GF-D8 (cell line): ENCODE measurements around the gene CACNB2.
"Not testable (repeated sequence)": the region's sequence is repeated elsewhere in the genome, so short reads cannot be mapped to it uniquely, and the experiment has no call there.

Experiments
- DNase-seq: peaks from one replicate; lab custom pipeline; 2025; lab: John Stamatoyannopoulos, UW

CACNB2 gene

DNA sequence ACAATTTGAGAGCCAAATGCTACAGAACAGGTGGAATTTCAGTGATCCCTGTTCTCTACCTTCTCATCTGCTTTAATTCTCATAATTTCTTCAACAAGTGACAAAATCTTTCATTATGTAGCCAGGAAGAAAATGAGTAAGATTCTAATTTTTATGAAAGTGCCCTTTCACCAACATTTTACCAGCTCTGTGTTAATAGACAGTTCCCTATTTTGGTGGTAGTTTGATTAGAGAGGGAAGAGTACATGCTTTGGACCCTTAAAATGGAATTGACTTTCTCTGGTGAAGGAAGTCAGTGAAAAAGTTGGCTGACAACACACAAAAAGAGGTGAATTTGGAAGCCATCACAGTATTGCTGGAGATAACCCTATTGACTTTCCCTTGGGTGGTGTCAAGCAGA, 61.7 kb downstream of the CACNB2 start:
- DNase-seq, result no peak

DNA sequence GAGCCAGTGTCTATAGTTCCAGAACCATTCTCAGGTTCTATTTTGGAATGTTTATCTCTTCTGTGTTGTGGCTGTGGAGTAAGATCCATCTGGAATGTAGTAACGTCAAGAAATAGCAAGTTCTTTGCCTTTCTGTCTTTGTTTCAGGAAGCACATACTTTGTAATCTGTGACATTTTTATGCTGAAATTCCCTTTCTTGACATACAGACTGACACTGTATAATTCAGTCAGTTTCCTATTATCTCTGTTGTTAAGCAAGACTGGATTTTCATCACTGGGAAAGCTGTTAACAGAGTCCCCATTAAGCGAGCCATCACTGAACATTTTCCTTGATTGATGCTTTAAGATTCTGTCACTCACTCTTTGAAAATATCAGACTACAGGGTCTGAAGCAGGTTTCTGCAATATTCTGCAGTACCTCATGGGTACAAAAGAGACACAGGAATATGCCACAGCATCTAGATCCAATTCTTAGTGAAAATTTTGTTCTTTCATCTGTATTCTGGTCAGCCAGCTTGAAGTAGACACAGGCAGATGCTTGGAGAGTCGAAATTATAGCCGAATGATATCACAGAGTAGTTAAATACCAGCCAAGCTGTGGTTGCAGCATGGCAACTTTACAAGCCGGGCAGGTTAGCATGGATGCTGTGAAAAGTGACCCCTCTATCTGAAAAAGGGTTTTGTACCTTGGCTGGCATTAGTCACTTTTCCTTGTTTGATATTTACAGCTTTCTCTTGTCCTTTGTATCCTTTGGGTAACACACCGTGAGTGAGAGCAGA, 62.6 kb downstream of the CACNB2 start:
- DNase-seq, result no peak

DNA sequence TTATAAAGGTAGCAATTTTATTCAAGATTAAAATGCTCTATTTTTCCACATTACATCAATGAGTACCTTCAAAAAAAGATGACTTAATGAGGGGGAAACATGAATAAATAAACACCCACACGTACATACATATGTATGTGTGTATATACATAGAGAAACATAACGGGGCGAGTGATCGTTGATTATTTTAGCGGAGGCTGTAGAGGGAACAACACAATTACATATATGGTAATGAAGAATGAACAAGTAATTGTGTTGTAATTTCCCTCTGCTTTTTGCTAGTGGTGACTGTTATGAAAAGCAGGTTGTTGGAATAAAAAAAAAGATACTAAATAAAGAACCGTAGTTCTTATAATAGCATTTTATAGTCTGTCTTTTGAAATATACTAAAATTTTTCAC, 63.2 kb downstream of the CACNB2 start:
- DNase-seq, result no peak

DNA sequence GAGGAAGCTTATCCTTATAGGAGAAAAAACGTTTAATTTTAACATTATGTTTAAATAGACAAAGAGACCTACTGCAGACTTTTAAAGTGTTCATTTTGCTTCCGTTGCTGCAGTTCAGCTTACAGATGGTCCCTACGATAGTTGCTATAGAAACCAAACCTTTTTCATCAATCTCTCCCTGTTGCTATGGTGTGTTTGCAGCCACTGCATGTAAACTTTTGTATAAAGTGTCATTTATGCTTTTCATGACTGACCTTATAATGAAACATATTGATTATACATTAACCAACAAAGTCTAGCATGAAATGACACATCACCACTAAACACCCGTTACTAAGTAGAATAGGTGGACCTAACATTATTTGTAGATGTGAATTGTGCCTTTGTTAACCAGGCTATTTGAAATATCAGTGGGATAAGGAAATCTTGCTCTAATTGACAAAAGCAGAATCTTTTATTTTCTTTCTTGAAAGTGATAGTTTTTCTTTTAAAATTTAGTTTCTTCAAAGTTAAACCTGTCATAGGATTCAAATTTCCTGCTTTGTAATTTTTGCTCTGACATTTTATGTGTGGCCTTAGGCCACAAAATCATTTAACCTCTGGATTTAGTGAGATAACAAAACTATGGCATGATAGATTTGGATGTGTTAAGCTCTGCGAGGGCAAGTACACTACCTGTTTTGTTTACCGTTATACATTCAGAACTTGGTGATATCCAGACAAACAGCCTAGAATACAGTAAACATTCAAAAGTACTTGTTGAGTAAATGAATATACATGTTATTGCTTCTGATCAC, 64.0 kb downstream of the CACNB2 start:
- no peak for DNase-seq

DNA sequence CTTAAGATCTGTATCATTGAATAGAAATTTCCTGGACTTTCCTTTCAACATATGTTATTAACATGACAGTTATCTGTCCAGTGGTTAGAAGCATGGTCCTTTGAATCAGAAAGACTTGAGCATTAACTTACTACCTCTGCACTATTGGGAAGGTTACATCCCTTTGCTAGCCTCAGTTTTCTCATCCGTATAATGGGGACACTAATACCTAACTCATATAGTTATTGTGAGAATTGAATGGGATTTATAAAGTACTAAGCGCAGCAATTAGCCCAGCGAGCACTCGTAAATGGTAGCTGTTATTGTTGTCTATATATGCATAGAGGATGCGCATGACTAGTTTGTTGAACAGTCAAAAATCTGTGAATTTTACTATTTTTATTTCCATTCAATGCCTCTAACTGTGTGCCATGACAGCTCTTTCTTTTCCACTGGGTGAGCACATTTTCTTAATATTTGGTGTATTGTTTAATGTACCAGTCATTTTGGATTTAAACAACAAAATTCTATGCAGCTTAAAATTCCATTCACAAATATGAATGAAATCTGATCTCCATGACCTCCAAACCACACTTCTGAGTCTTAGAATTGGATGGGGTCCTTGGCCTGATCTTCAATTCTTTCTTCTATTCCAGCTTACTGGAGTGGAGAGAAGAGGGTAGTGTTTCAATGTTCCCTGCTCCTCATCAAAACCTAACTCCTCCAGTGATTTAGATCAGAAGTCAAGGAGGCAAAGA, 65.0 kb downstream of the CACNB2 start:
- DNase-seq, result no peak

DNA sequence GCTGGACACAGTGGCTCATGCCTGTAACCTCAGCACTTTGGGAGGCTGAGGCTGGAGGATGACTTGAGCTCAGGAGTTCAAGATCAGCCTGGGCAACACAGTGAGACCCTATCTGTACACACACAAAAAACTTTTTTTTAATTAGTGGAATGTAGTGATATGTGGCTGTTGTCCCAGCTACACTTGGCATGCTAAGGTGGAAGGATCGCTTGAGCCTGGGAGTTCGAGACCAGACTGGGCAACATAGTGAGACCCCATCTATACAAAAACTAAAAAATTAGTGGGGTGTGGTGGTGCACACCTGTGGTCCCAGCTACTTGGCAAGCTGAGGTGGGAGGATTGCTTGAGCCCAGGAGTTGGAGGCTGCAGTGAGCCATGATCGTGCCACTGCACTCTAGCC, 68.0 kb downstream of the CACNB2 start:
- not testable (repeated sequence) for DNase-seq

DNA sequence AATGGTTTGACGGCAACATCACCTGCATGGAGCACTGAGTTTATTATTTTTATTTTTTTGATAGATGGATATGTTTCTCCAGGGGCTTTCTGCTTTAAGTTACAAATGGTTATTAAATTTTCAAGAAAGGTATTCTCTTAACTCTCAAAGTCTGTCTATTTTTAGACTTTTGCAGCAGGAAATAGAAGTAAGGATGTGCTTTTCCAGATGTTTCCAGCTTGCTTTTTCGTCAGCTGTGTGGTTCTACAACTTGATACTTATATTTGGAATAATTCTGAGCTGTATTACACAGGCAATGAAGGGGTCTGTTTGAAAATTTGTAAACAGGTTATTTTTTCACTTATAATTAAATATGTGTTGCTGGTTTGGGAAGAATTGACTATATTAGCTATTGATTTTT, 69.0 kb downstream of the CACNB2 start:
- DNase-seq, result no peak

DNA sequence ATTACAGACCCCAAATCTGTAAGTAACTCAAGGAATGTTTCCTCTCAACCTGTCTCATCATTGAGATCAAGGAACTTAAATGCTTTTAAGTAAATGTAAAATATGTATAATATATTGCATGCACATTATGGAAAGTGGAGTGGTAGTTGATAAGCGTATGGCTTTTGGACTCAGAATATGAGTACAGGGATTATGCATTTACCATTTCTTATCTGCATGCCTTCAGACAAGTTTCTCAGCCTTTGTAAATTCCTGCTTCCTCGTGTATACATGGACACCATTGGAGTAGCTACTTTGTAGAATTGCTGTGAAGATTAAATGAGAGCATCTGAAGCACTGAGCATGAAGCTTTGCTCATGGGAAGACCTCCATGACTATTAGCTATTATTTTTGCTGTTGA, 70.5 kb downstream of the CACNB2 start:
- no peak for DNase-seq

DNA sequence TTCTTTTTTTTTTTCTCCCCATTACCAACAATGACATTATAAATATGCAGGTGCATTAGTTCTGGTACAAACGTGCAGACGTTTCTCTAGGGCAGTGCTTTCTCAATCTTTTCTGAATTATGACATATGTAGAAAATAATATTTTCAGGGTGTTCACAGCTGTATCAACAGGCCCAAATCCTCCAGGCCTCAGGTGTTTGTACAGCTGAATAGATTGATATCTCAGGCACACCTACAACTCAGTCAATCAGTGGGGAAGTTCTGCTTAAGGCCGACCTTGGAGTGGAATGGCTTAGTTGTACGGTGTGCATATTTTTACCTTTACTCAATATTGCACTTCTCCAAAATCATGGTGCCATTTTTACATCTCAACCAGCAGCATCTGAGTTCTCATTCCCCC, 71.6 kb downstream of the CACNB2 start:
- DNase-seq, result no peak

DNA sequence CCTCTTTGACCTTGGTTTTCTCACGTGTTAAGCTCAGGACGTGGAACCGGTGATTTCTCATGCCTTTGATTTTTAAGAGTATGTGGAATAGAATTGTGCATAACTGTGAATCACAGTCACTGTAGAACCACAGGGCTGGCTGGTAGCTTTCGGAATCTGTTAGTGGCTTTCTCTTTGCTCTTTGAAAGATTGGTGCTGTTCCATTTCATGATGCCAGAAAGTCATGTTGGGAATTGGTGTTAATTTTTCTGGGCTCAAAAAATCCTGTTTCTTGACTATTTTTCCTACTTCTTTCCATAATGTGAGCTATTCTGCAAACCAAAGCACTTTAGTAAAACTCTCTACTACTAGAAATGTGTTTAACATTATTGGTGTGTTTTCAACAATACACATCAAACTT, 73.0 kb downstream of the CACNB2 start:
- DNase-seq, result no peak

DNA sequence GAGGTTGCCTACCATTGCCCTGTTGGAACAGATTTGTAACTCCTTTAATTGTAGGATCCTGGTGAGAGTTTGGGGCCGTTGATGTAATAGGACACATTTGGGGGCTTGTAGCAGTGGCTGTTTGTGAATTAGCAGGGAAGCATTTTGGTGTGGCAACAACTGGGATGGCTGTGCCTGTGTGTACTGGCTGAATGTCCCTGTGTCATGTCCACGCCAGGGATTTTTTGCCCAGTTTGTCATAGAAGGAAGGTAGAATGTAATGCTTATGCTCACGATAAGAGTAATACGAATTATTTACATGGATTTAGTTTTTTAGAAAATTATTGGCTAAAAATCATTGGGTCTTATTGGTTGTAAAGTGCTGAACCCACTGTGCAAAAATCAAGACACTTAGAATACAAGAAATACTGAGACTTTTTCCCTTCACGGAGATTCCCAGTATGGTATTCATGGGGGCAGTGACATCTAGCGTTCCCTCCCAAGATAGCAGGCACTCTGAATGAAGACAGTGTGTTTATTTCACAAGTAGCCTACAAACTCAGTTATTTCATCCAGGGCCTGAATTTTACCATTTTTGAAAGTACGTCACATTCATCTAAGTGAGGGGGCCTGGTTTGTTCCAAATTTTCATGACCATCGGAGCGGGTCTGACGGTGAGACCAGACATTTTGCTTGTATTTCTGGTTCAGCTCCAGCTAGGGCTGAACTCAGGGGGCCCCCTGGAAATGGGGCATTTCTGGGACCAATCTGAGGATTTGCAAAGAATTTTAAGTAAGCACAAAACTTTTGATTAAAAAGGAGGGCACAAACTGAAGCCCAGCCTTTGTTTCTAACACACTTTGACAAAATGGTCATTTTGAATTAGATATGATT, 74.7 kb downstream of the CACNB2 start:
- DNase-seq, result no peak

DNA sequence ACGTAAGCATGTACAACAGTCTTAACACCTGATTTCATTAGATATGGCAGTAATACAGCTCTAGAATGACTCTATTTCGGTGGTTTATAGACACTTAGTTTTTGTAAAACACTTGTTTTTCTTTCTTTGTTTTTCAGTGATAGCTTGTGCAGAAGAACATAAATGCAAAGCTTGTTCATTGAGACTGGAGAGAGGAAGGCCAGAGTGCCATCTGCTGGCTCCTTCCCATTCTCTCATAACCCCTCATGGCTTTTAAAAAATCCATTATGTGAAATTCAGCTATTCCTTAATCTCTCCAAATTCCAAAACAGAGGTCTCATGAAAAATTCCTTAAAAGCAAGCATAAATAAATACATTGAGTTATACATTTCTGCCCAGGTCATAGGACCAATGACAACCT, 76.3 kb downstream of the CACNB2 start:
- no peak for DNase-seq

DNA sequence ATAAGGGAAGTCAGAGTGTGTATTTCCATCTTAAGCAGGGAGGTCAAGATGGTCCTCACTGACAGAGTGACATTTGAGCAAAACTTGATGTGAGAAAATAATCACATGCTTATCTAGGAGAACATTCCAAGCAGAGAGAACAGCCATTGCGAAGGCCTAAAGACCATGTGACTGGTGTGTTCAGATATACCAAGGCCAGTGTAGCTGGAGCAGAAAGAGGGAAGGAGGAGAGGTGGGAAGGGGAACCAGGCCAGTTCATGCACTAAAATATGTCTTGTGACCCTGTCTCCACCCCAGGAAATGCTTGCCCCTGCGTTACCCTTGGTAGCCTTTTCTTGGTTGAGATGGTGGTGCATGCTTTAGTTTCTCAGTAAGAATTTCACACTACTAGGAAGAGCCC, 77.4 kb downstream of the CACNB2 start:
- DNase-seq, result no peak

DNA sequence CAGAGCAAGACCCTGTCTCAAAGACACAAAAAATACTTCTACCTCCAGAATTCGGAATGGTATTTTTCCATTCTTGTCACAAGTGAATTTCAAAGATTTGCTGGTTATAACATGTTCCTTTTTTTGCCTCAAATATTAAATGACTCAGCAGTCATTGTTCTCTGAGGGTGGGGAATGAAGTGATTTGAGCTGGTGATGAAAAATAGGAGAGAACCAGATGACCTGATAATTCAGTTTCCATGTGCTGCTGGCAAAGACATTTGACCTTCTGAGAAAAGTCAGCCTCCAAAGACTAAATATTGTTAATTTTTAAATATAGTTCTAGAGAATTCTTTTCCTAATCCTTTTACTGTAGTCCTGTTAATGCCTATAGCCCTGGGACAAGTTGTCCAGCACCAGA, 78.9 kb downstream of the CACNB2 start:
- no peak for DNase-seq

DNA sequence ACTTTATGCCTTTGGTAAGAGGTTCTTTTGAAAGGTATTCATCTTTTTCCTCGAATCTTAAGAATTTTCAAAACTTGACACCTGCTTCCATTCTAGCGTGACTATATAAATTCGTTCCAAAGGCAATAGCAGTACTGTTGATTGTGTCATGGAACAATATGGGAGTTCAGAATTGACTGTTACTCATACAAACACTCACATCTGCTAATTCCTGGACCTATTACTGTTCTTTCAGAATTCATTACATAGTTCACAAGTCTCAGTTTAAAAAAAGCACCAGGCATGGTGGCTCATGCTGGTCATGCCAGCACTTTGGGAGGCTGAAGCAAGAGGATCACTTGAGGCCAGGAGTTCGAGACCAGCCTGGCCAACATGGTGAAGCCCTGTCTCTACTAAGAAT, 80.9 kb downstream of the CACNB2 start:
- DNase-seq, result no peak

DNA sequence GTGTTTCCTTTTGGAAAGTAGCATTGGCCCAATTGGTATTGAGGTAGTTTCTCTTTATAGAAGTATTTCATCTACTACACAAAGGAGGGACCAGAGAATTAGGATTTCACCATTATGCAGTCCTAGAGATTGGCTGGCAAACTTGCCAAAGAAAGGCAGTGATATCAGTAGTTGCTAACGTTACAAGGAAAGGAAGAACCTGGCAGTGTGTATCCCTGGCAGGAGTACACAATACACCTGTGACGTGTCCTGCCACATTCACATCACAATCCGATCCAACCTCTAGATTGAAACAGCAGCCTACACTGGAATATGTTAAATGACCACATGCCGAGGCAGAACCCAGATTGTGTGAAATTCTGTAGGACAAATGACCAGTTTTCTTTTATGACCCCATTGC, 81.7 kb downstream of the CACNB2 start:
- DNase-seq, result no peak

DNA sequence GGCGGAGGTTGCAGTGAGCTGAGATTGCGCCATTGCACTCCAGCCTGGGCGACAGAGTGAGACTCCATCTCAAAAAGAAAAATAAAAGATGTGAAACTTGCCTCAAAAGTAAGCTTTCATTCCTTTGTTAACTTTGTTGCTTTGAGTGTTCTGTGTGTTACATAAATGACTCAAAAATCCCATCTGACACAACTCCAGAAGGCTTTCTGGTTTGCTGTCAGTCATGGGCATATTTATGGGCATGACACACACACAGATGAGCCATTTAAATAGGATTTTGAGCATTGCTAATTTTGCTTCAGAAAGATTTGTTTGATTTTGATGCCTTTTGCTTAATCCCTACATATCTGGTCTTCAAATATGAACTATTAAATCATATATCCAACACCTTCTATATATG, 82.6 kb downstream of the CACNB2 start:
- no peak for DNase-seq

DNA sequence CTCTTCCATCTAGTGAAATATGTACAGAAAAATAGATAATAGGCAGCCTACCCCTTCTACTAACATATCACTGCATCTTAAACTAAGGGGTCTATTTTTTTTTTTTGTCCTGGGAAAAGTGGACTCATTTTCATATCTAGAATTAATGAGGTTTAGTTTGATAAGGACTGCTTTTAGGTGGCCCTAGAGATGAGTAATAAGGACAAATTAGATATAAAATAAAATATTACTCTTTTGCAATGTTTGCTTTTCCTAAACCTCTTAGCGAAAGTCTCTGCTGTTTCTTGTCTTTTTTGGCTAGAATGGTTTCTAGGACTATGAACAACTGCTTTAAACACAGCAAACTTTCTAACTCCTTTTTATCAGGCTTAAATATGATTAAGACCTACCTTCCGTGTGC, 83.7 kb downstream of the CACNB2 start:
- no peak for DNase-seq

DNA sequence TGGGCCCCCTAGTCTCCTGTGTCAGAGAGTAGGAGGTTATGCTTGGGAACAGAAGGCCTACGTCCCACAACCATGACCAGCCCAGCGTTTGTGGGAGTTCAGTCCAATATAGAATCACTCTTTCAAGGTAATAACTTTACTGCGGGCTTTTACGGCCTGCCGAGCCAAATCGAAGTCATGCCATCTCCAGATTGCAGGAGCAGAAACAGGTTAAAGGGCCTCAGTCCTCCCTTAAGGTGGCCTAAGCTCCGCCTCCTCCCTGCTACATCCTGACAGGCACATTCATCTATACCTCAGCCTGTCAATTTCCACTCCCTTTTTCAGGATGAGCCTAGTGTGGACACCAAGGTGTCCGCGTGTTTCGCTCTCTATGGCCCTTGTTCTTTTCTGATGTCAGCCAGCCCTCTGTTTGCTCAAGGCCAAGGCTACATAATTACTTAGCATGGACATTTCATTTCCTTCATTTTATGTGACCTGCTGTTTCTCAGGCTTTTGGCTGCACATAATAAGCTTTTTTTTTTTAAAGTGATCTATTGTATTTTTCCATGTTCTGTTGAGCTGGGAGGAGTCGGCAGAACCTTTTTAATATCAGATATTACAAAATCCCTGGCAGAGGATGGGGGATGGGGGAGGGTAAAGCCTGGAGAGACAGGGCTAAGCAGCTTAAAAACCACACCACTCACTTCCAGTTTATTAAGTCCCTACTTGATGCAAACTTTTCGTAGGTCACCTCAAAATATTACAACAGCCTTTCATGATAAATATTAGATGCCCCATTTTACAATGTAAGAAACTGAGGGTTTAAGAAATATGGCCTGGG, 84.6 kb downstream of the CACNB2 start:
- no peak for DNase-seq

DNA sequence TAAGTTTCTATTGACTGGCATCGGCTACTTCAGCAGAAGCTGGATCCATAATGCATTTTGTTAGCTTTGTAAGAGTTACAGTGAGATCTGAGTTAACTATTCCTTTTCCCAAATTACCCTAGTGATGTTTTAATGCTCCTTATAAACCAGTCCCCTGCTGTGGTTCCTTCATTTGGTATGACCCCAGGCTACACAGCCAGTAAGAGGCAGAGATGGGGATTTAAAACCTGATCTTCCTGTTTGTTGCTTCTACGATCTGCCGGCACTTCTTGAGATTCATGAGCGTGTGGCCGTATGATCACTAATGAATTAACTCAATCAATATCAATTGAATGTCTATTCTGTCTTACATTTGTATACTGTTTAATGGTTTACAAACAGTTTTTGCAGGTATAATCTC, 86.1 kb downstream of the CACNB2 start:
- no peak for DNase-seq

DNA sequence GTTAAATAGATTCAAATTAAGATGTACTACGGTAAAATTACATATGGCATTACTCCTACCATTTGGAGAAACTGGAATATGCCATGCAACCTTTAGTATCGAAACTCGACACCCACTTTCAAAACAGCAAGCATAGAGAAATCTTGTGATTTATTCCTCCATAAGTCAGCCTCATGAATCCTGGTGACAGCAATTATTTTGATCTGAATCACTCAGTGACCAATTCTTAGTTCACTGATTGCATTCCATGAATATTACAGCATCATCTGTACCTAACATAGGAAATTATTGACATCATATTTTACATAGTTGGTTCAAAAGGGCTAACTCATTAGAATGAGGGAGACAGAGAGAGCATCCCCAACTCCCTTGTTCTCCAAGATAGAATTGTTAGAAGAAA, 89.6 kb downstream of the CACNB2 start:
- DNase-seq, result no peak
